GM10248 (cell line): ENCODE measurements around the gene UBN1.

Experiments used
- CTCF ChIA-PET: fragments of 300-600 bp; sonication (Branson Sonifier 250); formaldehyde crosslinking; extraction: SDS; loops from one replicate; lab custom pipeline; 2021; ENCODE audit warnings: antibody characterized with exemption; lab: Yijun Ruan, JAX
- POLR2A ChIA-PET: fragments of 350-650 bp; sonication (Branson Sonifier 250); formaldehyde crosslinking; extraction: SDS; loops from one replicate; lab custom pipeline; 2020; ENCODE audit warnings: antibody characterized with exemption; lab: Yijun Ruan, JAX
- DNase-seq: peaks from one replicate; pipeline ENCODE4 v3.0.0; 2012; ENCODE audit errors: extremely low spot score
- CTCF ChIP-seq: IDR thresholded peaks from 2 replicates; pipeline ENCODE4 v1.5.1; 2012; ENCODE audit warnings: mild to moderate bottlenecking, low read depth; ENCODE audit errors: extremely low read depth, missing control alignments, control extremely low read depth

UBN1 gene

GRCh38 chr16:4879049-4879448 is 31.8 kb downstream of the UBN1 start:
- no peak for TF ChIP-seq CTCF
- ChIA-PET POLR2A (no interaction called here), CTCF (no interaction called here)
- DNase-seq, result no peak

GRCh38 chr16:4880006-4880580 is 32.8 kb downstream of the UBN1 start:
- DNase-seq, result no peak
- CTCF ChIA-PET, result interaction anchor here (1.7 kb wide), 1 partner anchor 18 kb away, joined by 5 read pairs; no protein-coding TSS in a partner anchor
- POLR2A ChIA-PET, result no interaction called here
- TF ChIP-seq CTCF, result no peak

- ChIA-PET POLR2A (no interaction called here), CTCF (no interaction called here)
- no peak for DNase-seq
- no peak for TF ChIP-seq CTCF
Observed at GRCh38 chr16:4882000-4882632, 34.8 kb downstream of the UBN1 start.

- ChIA-PET POLR2A (no interaction called here), CTCF (interaction anchor here (1.0 kb wide), 1 partner anchor 10 kb away, joined by 3 read pairs; no protein-coding TSS in a partner anchor)
- no peak for DNase-seq
- no peak for TF ChIP-seq CTCF
Observed at GRCh38 chr16:4882633-4883285, 35.5 kb downstream of the UBN1 start.

GRCh38 chr16:4883501-4883900 is 36.2 kb downstream of the UBN1 start:
- no peak for DNase-seq
- ChIA-PET POLR2A (no interaction called here), CTCF (interaction anchor here (1.0 kb wide), 1 partner anchor 9 kb away, joined by 3 read pairs; no protein-coding TSS in a partner anchor)
- no peak for TF ChIP-seq CTCF

- no peak for TF ChIP-seq CTCF
- POLR2A ChIA-PET, result no interaction called here
- no peak for DNase-seq
- CTCF ChIA-PET, result interaction anchor here (1.0 to 1.6 kb wide), 3 partner anchors 8 to 26 kb away, joined by 3 read pairs; no protein-coding TSS in a partner anchor
Observed at GRCh38 chr16:4884209-4884608, 36.9 kb downstream of the UBN1 start.
